SU-DHL-6 (cell line): Measurements from ENCODE around the gene ARMC8.

Experiments
- EZH2phosphoT487 ChIP-seq: fragments of 200-600 bp; sonication (generic), shearing (Covaris generic); conservative IDR thresholded peaks from 2 replicates; pipeline ENCODE4 v1.6.1; 2018; ENCODE audit warnings: mild to moderate bottlenecking, antibody characterized with exemption, low read length, moderate library complexity, mixed read lengths
- TF ChIP-seq, protein P1 (sequence below): fragments of 200-600 bp; sonication (generic); IDR thresholded peaks from one replicate; pipeline ENCODE4 v1.5.1; 2017; ENCODE audit warnings: antibody characterized with exemption, mild to moderate bottlenecking, low read length, moderate library complexity; ENCODE audit not compliant: insufficient read depth, poor library complexity, severe bottlenecking

DNA sequence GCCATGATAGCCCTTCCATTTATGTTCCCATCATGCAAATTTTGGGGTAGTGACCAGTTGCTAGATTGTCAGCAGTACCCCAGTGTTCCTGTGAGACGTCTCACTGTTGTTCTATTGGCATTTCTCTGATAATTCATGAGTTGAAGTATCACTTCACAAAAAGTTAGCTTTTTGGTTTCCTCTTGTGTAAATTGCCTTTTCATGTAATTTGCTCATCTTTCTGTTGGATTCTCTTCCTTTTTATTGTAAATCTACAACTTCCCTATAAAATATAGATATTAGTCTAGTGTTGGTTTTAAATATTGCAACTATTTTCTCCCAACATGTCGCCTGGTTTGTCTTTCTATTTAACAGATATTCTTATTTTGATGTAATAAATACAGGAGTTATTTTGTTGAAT is 47.4 kb upstream of the ARMC8 start:
- TF ChIP-seq, protein P1, sequence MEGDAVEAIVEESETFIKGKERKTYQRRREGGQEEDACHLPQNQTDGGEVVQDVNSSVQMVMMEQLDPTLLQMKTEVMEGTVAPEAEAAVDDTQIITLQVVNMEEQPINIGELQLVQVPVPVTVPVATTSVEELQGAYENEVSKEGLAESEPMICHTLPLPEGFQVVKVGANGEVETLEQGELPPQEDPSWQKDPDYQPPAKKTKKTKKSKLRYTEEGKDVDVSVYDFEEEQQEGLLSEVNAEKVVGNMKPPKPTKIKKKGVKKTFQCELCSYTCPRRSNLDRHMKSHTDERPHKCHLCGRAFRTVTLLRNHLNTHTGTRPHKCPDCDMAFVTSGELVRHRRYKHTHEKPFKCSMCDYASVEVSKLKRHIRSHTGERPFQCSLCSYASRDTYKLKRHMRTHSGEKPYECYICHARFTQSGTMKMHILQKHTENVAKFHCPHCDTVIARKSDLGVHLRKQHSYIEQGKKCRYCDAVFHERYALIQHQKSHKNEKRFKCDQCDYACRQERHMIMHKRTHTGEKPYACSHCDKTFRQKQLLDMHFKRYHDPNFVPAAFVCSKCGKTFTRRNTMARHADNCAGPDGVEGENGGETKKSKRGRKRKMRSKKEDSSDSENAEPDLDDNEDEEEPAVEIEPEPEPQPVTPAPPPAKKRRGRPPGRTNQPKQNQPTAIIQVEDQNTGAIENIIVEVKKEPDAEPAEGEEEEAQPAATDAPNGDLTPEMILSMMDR = no peak
- no peak for TF ChIP-seq EZH2phosphoT487
